ENCODE measurements around the gene HMGN4. TPM values are rescaled to one million over a fixed set of nuclear protein-coding genes. Genes with fewer than 3 reads are reported as not detected.
A peak's percentile ranks its signal among the peaks of the same experiment; 100 is the strongest.
"Not testable (repeated sequence)": the region's sequence is repeated elsewhere in the genome, so short reads cannot be mapped to it uniquely, and the experiment has no call there.

The HMGN4 gene
- total RNA-seq, 2 experiments from 2014 or later, result 22.7 to 24.8 TPM

DNA sequence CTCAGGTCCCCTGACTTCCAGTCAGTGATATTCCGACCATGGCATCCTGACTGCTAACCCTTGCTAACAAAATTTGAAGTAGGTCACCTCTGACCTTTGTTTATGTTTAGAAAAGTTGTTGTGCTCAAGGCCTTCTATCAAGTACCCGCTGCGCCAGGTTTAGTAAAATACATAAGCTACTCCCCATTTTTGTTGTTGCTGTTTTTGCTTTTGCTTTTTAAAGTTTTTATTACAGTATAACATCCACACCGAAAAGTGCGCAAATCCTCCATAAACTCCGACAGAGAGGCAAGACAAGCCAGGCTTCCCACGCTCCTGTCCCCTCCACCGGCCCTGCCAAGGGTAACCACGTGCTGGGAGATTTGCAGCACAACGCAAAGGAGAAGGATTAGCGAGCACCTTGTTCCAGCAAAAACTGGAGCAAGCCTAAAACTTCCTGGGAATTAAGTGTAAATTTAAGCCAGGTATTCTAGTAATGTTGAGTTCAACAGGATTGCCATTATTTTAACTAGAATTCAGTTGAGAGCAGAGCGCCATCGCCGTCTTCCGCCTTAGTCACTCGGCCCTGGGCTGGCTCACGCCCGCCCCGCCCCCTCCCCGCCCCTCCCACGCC, 17.8 kb upstream of the HMGN4 start:
- CTCF ChIA-PET, result interaction anchor here (1.5 to 2.7 kb wide), 3 partner anchors 12 to 76 kb away, joined by 3 to 15 read pairs (median 12); no protein-coding TSS in a partner anchor
- H3K4me3 Mint-ChIP-seq, result peak overlapping the region; percentile 87
- no peaks in the 10 kb centered on the region for H3K9me3 ChIP-seq (ENCODE audit: control insufficient read depth in 1 of 2, insufficient read depth in 1 of 2, low read length in 2 of 2)
- H3K4me1 ChIP-seq (ENCODE audit: insufficient read depth, low read length), result peaks cover 10% of the 10 kb centered on the region
- POLR2A ChIA-PET, result interaction anchor here (0.6 to 5.1 kb wide), 13 partner anchors 10 to 315 kb away, joined by 3 to 80 read pairs (median 3); partner anchors contain the start of genes BTN2A2 and HMGN4
- peak overlapping the region; percentile 62 to 66 for H3K27ac ChIP-seq (ENCODE audit: low read depth in 1 of 2, low read length in 2 of 2)
- H3K36me3 Mint-ChIP-seq (ENCODE audit: low read depth), result peaks cover 16% of the 10 kb centered on the region
- TF ChIP-seq, protein P1, sequence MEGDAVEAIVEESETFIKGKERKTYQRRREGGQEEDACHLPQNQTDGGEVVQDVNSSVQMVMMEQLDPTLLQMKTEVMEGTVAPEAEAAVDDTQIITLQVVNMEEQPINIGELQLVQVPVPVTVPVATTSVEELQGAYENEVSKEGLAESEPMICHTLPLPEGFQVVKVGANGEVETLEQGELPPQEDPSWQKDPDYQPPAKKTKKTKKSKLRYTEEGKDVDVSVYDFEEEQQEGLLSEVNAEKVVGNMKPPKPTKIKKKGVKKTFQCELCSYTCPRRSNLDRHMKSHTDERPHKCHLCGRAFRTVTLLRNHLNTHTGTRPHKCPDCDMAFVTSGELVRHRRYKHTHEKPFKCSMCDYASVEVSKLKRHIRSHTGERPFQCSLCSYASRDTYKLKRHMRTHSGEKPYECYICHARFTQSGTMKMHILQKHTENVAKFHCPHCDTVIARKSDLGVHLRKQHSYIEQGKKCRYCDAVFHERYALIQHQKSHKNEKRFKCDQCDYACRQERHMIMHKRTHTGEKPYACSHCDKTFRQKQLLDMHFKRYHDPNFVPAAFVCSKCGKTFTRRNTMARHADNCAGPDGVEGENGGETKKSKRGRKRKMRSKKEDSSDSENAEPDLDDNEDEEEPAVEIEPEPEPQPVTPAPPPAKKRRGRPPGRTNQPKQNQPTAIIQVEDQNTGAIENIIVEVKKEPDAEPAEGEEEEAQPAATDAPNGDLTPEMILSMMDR (IDR thresholded peaks at IDR 0.05), result no peak
- H3K4me3 ChIP-seq (ENCODE audit: low read length), result peak overlapping the region; percentile 46
- peaks cover 30% of the 10 kb centered on the region for H3K4me1 Mint-ChIP-seq (ENCODE audit: low read depth)
- intact Hi-C loops (cut with DNase I, micrococcal nuclease), result loop anchor here (2.0 kb wide), 1 partner anchor 46 kb away; no protein-coding TSS in a partner anchor
- DNase-seq, result peak in 2 of 14 experiments; percentile 16 to 20
- peak; percentile 22 for ATAC-seq (ENCODE audit: poor library complexity)
- H3K27me3 ChIP-seq (ENCODE audit: control insufficient read depth in 1 of 2, insufficient read depth in 2 of 2, low read length in 2 of 2), result no peaks in the 10 kb centered on the region
- H3K36me3 ChIP-seq (ENCODE audit: insufficient read depth, low read length), result no peaks in the 10 kb centered on the region
- H3K27me3 Mint-ChIP-seq, result peaks cover 9% of the 10 kb centered on the region
- H3K9me3 Mint-ChIP-seq, result no peaks in the 10 kb centered on the region
- peak overlapping the region; percentile 99 for H3K27ac Mint-ChIP-seq

DNA sequence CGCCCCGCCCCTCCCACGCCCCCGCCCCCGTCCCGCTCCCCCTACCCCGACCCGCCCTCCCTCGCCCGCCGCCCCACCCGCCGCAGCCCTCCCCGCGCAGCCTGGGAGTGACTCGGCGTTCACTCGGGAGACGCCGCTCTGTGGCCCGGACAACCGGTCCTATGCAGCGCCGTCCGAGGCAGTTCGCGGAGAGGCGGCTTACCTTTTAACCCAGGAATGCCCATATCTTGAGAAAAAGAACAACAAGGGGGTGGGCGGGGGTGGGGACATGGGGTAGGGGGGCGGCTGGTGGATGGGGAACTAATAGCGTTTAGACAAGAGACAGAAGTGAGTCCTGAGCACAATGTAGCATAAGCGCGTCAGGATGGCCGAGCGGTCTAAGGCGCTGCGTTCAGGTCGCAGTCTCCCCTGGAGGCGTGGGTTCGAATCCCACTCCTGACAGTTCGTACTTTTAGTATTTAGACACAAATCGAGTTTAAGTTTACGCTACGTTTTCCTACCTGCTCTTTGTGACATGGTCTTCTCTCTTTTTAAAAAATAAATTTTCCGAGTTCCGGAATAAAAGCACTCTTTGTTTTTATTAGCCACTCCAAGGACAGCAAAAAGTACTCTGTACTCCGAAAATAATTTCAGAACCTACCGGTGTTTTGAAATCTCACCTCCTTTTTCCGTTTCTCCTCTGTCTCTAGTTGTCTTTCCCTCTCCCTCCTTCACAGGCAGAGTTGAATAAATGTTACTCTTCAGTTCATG, 17.1 kb upstream of the HMGN4 start:
- ATAC-seq (ENCODE audit: poor library complexity), result peak; percentile 81
- Histone ChIP-seq H3K9me3 (ENCODE audit: control insufficient read depth in 1 of 2, insufficient read depth in 1 of 2, low read length in 2 of 2) (no peaks in the 10 kb centered on the region), H3K27ac (ENCODE audit: low read depth in 1 of 2, low read length in 2 of 2) (peak overlapping the region; percentile 50 to 61), H3K4me1 (ENCODE audit: insufficient read depth, low read length) (peaks cover 10% of the 10 kb centered on the region), H3K36me3 (ENCODE audit: insufficient read depth, low read length) (no peaks in the 10 kb centered on the region), H3K4me3 (ENCODE audit: low read length) (peak overlapping the region; percentile 65), H3K27me3 (ENCODE audit: control insufficient read depth in 1 of 2, insufficient read depth in 2 of 2, low read length in 2 of 2) (no peaks in the 10 kb centered on the region)
- Mint-ChIP-seq H3K36me3 (ENCODE audit: low read depth) (peaks cover 16% of the 10 kb centered on the region), H3K27ac (peak overlapping the region; percentile 99), H3K4me3 (peak overlapping the region; percentile 89), H3K27me3 (peaks cover 9% of the 10 kb centered on the region), H3K4me1 (ENCODE audit: low read depth) (peaks cover 30% of the 10 kb centered on the region), H3K9me3 (no peaks in the 10 kb centered on the region)
- ChIA-PET POLR2A (interaction anchor here (0.7 to 5.1 kb wide), 13 partner anchors 9 to 315 kb away, joined by 3 to 80 read pairs (median 4); partner anchors contain the start of genes BTN2A2 and HMGN4), CTCF (interaction anchor here (0.6 to 2.7 kb wide), 5 partner anchors 11 to 75 kb away, joined by 3 to 15 read pairs (median 4); no protein-coding TSS in a partner anchor)
- TF ChIP-seq, protein P1 (IDR thresholded peaks at IDR 0.05), result no peak
- peak; percentile 77 to 93 (median 84) for DNase-seq
- intact Hi-C loops (cut with DNase I, micrococcal nuclease), result loop anchor here (1.0 to 2.0 kb wide), 4 partner anchors 11 to 46 kb away; partner anchors contain the start of gene HMGN4 (in 1 of the 2)

DNA sequence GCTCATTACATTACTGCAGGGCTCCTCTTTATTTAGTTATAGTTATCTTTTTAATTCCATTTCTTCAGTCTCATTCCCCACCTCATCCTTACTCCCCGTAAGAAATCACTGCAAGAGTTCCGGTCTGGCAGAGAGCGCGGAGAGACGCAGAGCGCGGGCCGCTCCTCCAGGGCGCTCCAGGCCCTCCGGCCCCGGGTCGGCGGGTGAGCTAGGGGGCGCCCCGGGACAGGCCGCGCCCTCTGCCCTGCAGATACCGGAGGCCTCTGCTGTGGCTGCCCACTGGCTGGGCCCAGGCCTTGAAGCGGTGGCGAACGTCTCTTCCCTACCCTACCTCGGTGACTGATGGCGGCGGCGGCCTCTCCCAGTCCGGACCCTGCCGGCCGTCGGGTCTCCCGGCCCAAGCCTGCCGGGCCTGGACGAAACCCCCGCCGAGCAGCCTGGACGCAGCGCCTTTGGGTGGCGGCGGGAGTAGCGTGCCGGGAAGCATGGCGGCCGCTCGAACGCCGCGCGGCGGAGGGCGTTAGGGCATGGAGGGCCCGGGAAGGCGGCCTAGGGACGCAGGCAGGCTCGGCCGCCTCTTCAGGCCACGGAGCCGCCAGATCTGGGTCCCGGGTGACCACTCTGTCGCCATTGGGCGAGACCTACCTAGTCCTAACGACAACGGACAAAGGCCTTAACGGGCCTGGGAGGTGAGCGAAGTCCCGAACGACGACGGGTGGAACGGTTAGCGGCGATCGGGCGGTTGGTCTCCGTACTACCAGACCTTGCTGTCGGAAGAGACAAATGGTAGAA, 16.4 kb upstream of the HMGN4 start:
- Mint-ChIP-seq H3K4me3 (peak overlapping the region; percentile 89), H3K27me3 (peaks cover 9% of the 10 kb centered on the region), H3K4me1 (ENCODE audit: low read depth) (peaks cover 30% of the 10 kb centered on the region), H3K36me3 (ENCODE audit: low read depth) (peaks cover 16% of the 10 kb centered on the region), H3K9me3 (no peaks in the 10 kb centered on the region), H3K27ac (peak overlapping the region; percentile 99)
- Histone ChIP-seq H3K4me3 (ENCODE audit: low read length) (peak overlapping the region; percentile 65), H3K27ac (ENCODE audit: low read depth in 1 of 2, low read length in 2 of 2) (peak overlapping the region; percentile 50 to 72), H3K36me3 (ENCODE audit: insufficient read depth, low read length) (no peaks in the 10 kb centered on the region), H3K27me3 (ENCODE audit: control insufficient read depth in 1 of 2, insufficient read depth in 2 of 2, low read length in 2 of 2) (no peaks in the 10 kb centered on the region), H3K4me1 (ENCODE audit: insufficient read depth, low read length) (peaks cover 10% of the 10 kb centered on the region), H3K9me3 (ENCODE audit: control insufficient read depth in 1 of 2, insufficient read depth in 1 of 2, low read length in 2 of 2) (no peaks in the 10 kb centered on the region)
- ChIA-PET CTCF (interaction anchor here (0.6 to 2.7 kb wide), 6 partner anchors 11 to 529 kb away, joined by 3 to 15 read pairs (median 3); no protein-coding TSS in a partner anchor), POLR2A (interaction anchor here (0.7 to 5.1 kb wide), 13 partner anchors 8 to 305 kb away, joined by 3 to 80 read pairs (median 4); partner anchors contain the start of gene HMGN4)
- peak; percentile 29 to 85 (median 56) for DNase-seq
- TF ChIP-seq, protein P1 (IDR thresholded peaks at IDR 0.05), result peak; percentile 42
- ATAC-seq (ENCODE audit: poor library complexity), result peak; percentile 36
- intact Hi-C loops (cut with DNase I, micrococcal nuclease), result loop anchor here (1.0 to 2.0 kb wide), 6 partner anchors 11 to 47 kb away; partner anchors contain the start of gene HMGN4 (in 1 of the 2)

DNA sequence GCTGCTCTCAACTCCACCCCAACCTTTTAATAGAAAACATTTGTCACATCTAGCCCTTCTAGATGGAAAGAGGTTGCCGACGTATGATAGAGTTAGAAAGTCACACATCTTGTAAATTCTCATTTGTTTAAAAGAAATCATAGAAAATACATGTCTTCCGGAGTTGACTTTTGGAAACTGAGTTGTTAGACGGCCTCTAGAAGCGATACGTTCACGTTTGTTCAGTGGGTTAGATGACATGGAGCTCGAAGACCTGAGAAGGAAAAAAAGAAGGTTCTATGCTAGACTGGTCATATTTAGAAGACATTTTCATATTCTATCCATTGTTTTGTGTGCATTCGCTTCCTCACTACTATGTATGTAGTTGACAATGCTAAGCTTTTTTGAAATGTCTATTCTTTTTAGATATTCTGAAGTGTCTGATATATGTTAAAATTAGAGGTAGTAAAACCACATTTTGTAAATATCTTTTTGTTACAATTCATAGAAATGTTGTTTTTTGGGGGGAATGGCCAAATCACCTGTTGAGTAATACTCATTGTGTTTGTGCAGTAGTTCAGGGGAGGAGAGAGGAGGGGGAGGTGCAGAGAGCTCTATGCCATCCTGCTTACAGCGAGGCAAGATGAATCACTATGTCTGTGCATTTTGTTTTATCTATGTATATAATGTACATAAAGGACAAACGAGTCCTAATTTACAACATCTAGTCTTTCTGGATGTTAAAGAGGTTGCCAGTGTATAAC, 15.5 kb upstream of the HMGN4 start:
- H3K27ac ChIP-seq (ENCODE audit: low read depth in 1 of 2, low read length in 2 of 2), result peak overlapping the region in 1 of 2 donors; percentile 72
- peak in 7 of 14 experiments; percentile 15 to 47 (median 34) for DNase-seq

More for the DNA sequence above, 15.5 kb upstream of the HMGN4 start:
- intact Hi-C loops (cut with DNase I, micrococcal nuclease), result loop anchor here (1.0 to 2.0 kb wide), 2 partner anchors 30 to 32 kb away; no protein-coding TSS in a partner anchor
- H3K4me3 ChIP-seq (ENCODE audit: low read length), result peak overlapping the region; percentile 65
- Mint-ChIP-seq H3K4me1 (ENCODE audit: low read depth) (peaks cover 30% of the 10 kb centered on the region), H3K4me3 (peak overlapping the region; percentile 87), H3K36me3 (ENCODE audit: low read depth) (peaks cover 16% of the 10 kb centered on the region), H3K27ac (peak overlapping the region; percentile 85)
- ATAC-seq (ENCODE audit: poor library complexity); H3K27me3 ChIP-seq (ENCODE audit: control insufficient read depth in 1 of 2, insufficient read depth in 2 of 2, low read length in 2 of 2); H3K36me3 ChIP-seq (ENCODE audit: insufficient read depth, low read length); H3K9me3 ChIP-seq (ENCODE audit: control insufficient read depth in 1 of 2, insufficient read depth in 1 of 2, low read length in 2 of 2); H3K9me3 Mint-ChIP-seq; H3K27me3 Mint-ChIP-seq: not testable (repeated sequence)
- H3K4me1 ChIP-seq (ENCODE audit: insufficient read depth, low read length), result peaks cover 10% of the 10 kb centered on the region
- ChIA-PET POLR2A (interaction anchor here (0.7 to 5.1 kb wide), 6 partner anchors 10 to 210 kb away, joined by 3 to 80 read pairs (median 8); partner anchors contain the start of gene HMGN4), CTCF (interaction anchor here (0.9 to 2.7 kb wide), 3 partner anchors 10 to 530 kb away, joined by 3 to 15 read pairs (median 3); no protein-coding TSS in a partner anchor)
